Measurements from ENCODE around the gene ARTN.

The ARTN gene

GRCh38 chr1:43982808-43983207 lies 49.2 kb downstream of the ARTN start:
- H3K27ac ChIP-seq (ENCODE audit: low read depth, low read length, poor library complexity, severe bottlenecking): no peak overlapping the region
- no peaks in the 10 kb centered on the region for H3K9me2 ChIP-seq (ENCODE audit: low read depth, low read length)
- no peaks in the 10 kb centered on the region for H3K9me3 ChIP-seq (ENCODE audit: low read length)
- no peaks in the 10 kb centered on the region for H4K20me1 ChIP-seq (ENCODE audit: insufficient read depth, low read length)
- H3K36me3 ChIP-seq (ENCODE audit: insufficient read depth, low read length): peaks cover 9% of the 10 kb centered on the region
- H3K27me3 ChIP-seq (ENCODE audit: insufficient read depth, low read length): 0 out of 2 replicates have a peak, but pooled peaks cover 8% of the 10 kb centered on the region
- H3K4me1 ChIP-seq (ENCODE audit: insufficient read depth, low read length, severe bottlenecking): peaks cover 14% of the 10 kb centered on the region
- H3F3A ChIP-seq (ENCODE audit: insufficient read depth, low read length): peaks cover 1% of the 10 kb centered on the region; the same call in 1 of the 2 replicates
- no peak overlapping the region for H3K4me3 ChIP-seq (ENCODE audit: low read depth, low read length, poor library complexity, severe bottlenecking)
- H2AFZ ChIP-seq (ENCODE audit: low read length): no peak overlapping the region
- no peak overlapping the region for H3K4me2 ChIP-seq (ENCODE audit: low read length)
- no peak overlapping the region for H3K9ac ChIP-seq (ENCODE audit: low read length)
- TF ChIP-seq CTCF (IDR thresholded peaks at IDR 0.05; ENCODE audit: low read length): no peak
- no peak for TF ChIP-seq EZH2 (IDR thresholded peaks at IDR 0.05; ENCODE audit: borderline replicate concordance, low read length)
- H3K79me2 ChIP-seq (ENCODE audit: insufficient read depth, low read length): no peaks in the 10 kb centered on the region

- H3K4me1 ChIP-seq (ENCODE audit: insufficient read depth, low read length, severe bottlenecking): peaks cover 11% of the 10 kb centered on the region
- H3K4me2 ChIP-seq (ENCODE audit: low read length): no peak overlapping the region
- H3K27me3 ChIP-seq (ENCODE audit: insufficient read depth, low read length): 0 out of 2 replicates have a peak, but pooled peaks cover 8% of the 10 kb centered on the region
- no peaks in the 10 kb centered on the region for H3K9me3 ChIP-seq (ENCODE audit: low read length)
- no peak overlapping the region for H3K27ac ChIP-seq (ENCODE audit: low read depth, low read length, poor library complexity, severe bottlenecking)
- H3K4me3 ChIP-seq (ENCODE audit: low read depth, low read length, poor library complexity, severe bottlenecking): no peak overlapping the region
- H3K79me2 ChIP-seq (ENCODE audit: insufficient read depth, low read length): no peaks in the 10 kb centered on the region
- H3F3A ChIP-seq (ENCODE audit: insufficient read depth, low read length): no peaks in the 10 kb centered on the region
- no peaks in the 10 kb centered on the region for H4K20me1 ChIP-seq (ENCODE audit: insufficient read depth, low read length)
- no peak for TF ChIP-seq CTCF (IDR thresholded peaks at IDR 0.05; ENCODE audit: low read length)
- no peak for TF ChIP-seq EZH2 (IDR thresholded peaks at IDR 0.05; ENCODE audit: borderline replicate concordance, low read length)
- H2AFZ ChIP-seq (ENCODE audit: low read length): no peak overlapping the region
- H3K9me2 ChIP-seq (ENCODE audit: low read depth, low read length): no peaks in the 10 kb centered on the region
- no peak overlapping the region for H3K9ac ChIP-seq (ENCODE audit: low read length)
- peaks cover 4% of the 10 kb centered on the region for H3K36me3 ChIP-seq (ENCODE audit: insufficient read depth, low read length)
Observed at GRCh38 chr1:43983253-43983899, 49.8 kb downstream of the ARTN start.

- TF ChIP-seq EZH2 (IDR thresholded peaks at IDR 0.05; ENCODE audit: borderline replicate concordance, low read length) (no peak), CTCF (IDR thresholded peaks at IDR 0.05; ENCODE audit: low read length) (no peak)
- Histone ChIP-seq H3K9ac (ENCODE audit: low read length) (no peak overlapping the region), H3K9me3 (ENCODE audit: low read length) (no peaks in the 10 kb centered on the region), H2AFZ (ENCODE audit: low read length) (no peak overlapping the region), H3K4me2 (ENCODE audit: low read length) (no peak overlapping the region), H3F3A (ENCODE audit: insufficient read depth, low read length) (no peaks in the 10 kb centered on the region), H3K36me3 (ENCODE audit: insufficient read depth, low read length) (no peaks in the 10 kb centered on the region), H3K79me2 (ENCODE audit: insufficient read depth, low read length) (no peaks in the 10 kb centered on the region), H3K27me3 (ENCODE audit: insufficient read depth, low read length) (0 out of 2 replicates have a peak, but pooled peaks cover 8% of the 10 kb centered on the region), H3K4me1 (ENCODE audit: insufficient read depth, low read length, severe bottlenecking) (peaks cover under 1% of the 10 kb centered on the region), H3K9me2 (ENCODE audit: low read depth, low read length) (no peaks in the 10 kb centered on the region), H4K20me1 (ENCODE audit: insufficient read depth, low read length) (no peaks in the 10 kb centered on the region), H3K4me3 (ENCODE audit: low read depth, low read length, poor library complexity, severe bottlenecking) (no peak overlapping the region), H3K27ac (ENCODE audit: low read depth, low read length, poor library complexity, severe bottlenecking) (no peak overlapping the region)
Observed at GRCh38 chr1:43984855-43985254, 51.3 kb downstream of the ARTN start.
